ENCODE results near the gene RPS19BP1.

RPS19BP1 gene

DNA sequence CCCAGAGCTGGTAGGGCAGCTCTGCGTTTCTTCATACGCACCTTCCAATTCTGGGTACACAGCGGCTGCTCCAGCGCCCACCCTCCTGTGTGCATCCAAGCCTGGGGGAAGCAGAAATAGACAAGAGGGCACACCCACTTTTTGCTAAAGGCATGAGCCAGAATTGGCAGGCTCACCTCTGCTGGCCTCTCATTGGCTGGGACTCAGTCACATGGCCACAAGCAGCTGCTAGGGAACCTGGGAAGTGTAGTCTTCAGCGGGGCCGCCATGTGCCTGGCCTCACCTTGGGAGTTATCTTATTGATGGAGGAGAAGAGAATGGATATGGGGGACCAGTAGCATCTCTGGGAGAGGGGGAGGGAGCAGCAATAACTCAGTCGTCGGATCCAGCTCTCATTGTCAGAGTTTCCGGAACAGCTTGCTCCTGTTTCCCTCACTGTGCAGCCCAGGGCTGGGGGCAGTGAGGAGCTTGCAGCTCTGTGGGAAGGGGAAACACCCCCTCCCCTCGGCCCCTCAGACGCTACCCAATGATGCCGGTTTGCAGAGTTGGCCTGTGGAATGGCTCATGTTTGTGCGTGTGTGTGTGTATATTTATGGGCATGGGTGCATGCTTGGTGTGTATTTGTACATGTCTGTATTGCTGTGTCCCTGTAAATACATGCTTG, 42.3 kb downstream of the RPS19BP1 start:
- peak; percentile 93 for DNase-seq (ENCODE audit: low spot score)

DNA sequence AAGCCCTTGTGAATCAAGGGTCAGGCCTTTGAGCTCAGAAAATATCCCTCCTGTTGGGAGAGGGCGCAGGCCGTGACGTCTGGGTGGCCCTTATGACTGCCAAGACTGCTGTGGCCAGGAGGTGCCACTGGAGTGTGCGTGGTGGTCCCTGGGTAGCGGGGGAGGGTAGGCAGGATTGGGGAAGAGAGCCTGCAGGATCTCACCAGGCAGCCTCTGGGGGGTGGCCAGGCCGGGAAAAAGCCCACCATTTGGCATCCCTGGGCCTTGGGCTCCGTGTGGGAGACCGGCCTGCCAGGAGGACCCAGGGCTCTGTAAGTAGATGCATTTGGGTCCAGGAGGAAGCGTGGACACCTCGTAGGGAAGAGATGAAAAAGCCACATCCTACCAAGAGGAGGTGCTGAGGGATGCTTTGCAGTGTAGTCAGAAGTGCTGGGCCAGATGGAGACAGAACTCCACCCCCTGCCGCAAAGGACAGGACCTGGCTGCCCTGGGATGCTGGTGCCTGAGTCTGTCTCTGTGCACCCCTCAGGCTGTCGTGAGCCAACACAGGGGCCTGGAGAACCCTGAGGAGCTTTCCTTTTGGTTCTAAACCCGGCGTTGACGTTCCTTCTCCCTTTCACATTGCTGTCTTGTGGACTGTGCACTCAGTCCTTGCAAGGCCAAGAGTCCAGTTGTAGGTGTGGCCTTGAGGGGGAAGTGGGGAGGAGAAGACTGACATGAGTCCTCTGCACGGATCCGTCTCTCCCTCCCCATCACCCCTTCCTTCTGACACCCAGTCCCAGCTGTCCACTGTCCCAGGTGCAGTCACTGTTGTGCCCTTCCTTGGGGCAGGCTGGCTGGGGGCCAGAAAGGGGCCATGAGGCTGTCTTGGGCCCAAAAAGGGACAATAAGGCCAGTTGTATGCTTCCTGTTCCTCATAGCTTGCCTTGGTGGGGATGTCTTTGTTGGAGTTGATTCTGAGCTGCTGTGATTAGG, 43.2 kb downstream of the RPS19BP1 start:
- DNase-seq (ENCODE audit: low spot score), result no peak

DNA sequence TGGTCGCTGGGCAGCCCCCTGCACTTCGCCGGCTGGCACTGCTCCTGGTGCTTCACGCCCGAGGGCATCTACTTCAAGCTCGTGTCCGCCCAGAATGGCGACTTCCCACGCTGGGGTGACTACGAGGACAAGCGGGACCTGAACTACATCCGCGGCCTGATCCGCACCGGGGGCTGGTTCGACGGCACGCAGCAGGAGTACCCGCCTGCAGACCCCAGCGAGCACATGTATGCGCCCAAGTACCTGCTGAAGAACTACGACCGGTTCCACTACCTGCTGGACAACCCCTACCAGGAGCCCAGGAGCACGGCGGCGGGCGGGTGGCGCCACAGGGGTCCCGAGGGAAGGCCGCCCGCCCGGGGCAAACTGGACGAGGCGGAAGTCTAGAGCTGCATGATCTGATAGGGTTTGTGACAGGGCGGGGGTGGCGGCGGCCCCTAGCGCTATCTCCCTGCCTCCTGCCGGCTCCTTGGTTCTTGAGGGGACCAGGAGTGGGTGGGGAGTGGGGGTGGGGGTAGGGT, 43.9 kb downstream of the RPS19BP1 start:
- DNase-seq (ENCODE audit: low spot score), result no peak

DNA sequence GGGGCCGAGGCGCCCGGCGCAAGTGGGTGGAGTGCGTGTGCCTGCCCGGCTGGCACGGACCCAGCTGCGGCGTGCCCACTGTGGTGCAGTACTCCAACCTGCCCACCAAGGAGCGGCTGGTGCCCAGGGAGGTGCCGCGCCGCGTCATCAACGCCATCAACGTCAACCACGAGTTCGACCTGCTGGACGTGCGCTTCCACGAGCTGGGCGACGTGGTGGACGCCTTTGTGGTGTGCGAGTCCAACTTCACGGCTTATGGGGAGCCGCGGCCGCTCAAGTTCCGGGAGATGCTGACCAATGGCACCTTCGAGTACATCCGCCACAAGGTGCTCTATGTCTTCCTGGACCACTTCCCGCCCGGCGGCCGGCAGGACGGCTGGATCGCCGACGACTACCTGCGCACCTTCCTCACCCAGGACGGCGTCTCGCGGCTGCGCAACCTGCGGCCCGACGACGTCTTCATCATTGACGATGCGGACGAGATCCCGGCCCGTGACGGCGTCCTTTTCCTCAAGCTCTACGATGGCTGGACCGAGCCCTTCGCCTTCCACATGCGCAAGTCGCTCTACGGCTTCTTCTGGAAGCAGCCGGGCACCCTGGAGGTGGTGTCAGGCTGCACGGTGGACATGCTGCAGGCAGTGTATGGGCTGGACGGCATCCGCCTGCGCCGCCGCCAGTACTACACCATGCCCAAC, 44.6 kb downstream of the RPS19BP1 start:
- no peak for DNase-seq (ENCODE audit: low spot score)

DNA sequence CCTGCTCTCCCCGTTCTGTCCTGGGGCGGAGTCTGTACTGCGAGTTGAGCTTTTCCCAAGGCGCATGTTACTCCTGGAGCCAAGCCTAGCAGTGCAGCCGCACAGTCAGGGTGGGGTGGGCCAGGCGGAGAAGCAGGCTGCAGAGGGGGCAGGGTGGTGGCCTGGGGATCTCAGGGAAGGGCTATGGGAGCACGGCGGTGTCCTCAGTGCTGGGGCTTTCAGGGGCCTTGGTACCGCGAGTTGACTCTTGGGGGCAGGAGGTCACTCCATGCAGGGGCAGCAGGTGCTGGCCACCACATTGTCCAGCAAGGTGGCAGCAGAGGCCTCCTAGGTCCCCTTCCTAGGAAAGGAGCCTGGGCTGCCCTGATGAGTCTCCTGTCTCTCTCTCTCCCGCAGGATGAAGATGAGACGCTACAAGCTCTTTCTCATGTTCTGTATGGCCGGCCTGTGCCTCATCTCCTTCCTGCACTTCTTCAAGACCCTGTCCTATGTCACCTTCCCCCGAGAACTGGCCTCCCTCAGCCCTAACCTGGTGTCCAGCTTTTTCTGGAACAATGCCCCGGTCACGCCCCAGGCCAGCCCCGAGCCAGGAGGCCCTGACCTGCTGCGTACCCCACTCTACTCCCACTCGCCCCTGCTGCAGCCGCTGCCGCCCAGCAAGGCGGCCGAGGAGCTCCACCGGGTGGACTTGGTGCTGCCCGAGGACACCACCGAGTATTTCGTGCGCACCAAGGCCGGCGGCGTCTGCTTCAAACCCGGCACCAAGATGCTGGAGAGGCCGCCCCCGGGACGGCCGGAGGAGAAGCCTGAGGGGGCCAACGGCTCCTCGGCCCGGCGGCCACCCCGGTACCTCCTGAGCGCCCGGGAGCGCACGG, 45.4 kb downstream of the RPS19BP1 start:
- no peak for DNase-seq (ENCODE audit: low spot score)

DNA sequence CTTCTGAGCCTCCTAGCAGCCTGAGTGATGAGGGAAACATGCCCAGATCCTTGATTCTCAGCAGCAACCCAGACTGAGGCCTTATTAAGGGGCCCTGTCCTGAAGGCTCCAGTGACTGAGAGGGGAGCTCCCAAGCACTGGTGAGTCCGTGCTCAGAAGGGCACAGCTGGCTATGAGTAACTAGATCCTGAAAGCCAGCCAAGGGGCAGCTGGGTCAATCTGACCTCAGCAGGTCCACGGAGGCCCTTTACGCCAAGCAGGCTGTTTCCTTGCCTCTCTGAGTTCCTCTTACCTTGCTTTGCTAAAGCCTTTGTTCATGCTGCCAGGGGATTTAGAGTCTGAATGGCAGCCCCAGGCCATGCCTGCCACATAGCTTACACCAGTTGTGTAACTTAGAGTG, 49.8 kb downstream of the RPS19BP1 start:
- no peak for DNase-seq (ENCODE audit: low spot score)

DNA sequence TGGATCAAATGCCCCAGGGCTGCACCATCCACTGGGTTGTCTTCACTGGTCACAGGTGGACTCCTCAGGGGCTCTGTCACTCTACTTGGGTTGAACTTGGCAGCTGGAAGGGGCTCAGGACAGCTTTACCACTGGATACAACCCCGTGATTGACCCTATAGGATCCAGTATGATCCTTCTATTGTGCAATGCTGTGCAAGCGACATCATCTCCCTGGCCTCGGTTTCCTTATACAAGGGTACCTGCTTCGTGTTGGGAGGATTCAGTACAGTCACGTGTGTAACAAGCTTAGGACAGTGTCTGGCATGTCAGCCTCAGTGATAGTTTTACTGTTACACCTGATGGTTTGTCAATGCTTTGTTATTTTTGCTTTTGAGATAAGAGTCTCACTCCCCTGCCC, 51.0 kb downstream of the RPS19BP1 start:
- DNase-seq (ENCODE audit: low spot score), result no peak

DNA sequence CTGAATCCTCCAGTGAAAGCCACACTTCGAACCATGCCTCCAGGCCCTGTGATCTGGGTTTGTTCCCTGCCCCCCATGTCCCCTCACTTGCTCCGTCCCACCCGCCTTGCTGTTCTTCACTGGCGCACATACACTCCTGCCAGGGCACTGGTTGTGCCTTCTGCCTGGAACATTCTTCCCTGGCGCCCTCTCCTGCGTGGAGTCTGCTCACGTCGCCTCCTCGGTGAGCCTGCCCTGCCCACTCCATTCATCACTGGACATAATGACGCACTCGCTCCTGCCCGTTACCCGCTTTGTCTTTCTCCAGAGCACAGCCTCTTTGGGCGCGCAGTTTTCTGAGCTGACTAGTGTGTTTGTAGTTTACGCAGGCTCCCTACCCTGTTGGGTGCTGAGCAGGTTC, 51.5 kb downstream of the RPS19BP1 start:
- DNase-seq (ENCODE audit: low spot score), result no peak

DNA sequence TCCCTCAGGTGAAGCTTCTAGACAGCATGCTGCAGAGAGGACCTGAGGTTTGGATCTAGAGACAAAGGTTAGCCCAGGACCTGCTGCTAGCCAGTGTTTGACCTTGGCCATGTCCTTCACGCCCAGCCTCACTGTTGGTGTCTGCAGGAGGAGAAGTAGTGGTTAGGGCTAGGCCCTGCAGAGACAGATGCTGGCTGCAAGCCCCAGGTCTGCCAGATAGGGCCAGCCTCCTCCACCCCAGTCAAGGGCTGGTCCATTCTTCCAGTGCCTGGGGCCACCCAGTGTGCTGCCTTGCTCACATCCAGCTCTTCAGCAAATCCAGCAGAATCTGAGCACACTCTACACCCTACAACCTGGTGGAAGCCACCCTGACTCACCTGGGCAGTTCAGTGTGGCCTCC, 52.0 kb downstream of the RPS19BP1 start:
- no peak for DNase-seq (ENCODE audit: low spot score)

DNA sequence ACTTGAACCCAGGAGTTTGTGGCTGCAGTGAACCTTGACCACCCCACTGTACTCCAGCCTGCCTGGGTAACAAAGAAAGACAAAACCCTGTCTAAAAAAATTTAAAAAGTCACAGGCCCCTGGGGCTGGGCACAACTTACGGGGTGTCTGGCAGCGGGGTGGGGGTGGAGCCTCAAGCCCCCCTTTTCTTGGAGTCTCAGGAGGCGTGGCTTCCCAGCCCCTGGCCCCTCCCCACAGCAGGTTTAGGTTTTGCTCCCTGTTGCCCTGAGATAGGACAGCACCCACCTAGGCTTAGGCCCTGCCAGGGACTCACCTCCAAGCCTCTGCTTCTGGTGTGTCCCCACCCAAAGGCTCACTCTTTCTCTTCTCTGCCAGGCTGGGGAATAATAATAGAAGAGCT, 53.3 kb downstream of the RPS19BP1 start:
- DNase-seq (ENCODE audit: low spot score), result no peak
